Measurements from ENCODE around the gene HTR1E.

HTR1E gene

GRCh38 chr6:87049779-87050178, 112.5 kb downstream of the HTR1E start:
- no peak overlapping the region for H3K27ac ChIP-seq
- TF ChIP-seq CTCF (conservative IDR thresholded peaks at IDR 0.05) (no peak), ZFX (IDR thresholded peaks at IDR 0.05) (no peak)

GRCh38 chr6:87053312-87053711, 116.0 kb downstream of the HTR1E start:
- no peak overlapping the region for H3K27ac ChIP-seq
- no peak for TF ChIP-seq CTCF (conservative IDR thresholded peaks at IDR 0.05)
- no peak for TF ChIP-seq ZFX (IDR thresholded peaks at IDR 0.05)

DNA sequence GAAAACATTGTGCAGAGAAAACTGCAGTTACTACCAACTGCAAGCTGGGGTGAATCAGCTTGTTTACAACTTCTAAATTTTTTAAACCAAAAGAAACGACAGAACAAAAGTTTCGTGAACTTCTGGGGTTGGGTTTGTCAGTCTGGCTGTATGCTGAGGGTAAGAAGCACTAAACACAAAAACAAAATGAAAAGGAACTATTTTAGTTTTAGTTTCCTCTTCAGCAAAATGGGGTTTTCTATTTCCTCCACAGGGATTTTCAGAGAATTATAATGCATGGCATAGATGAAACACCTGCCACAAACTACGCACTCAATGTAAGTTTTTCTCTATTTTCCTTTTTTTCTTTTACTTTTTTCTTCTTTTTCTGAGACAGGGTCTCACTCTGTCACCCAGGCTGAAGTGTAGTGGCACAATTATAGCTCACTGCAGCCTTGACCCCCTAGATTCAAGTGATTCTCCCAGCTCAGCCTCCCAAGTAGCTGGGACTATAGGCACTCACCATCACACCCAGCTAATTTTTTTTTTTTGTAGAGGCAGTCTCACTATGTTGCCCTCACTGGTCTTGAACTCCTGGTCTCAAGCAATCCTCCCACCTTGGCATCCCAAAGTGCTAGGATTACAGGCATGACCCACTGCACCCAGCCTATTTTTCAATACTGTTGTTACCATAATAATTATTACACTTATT, 117.0 kb downstream of the HTR1E start:
- no peak for TF ChIP-seq ZFX (IDR thresholded peaks at IDR 0.05)
- TF ChIP-seq CTCF (conservative IDR thresholded peaks at IDR 0.05), result no peak
- H3K27ac ChIP-seq, result no peak overlapping the region

DNA sequence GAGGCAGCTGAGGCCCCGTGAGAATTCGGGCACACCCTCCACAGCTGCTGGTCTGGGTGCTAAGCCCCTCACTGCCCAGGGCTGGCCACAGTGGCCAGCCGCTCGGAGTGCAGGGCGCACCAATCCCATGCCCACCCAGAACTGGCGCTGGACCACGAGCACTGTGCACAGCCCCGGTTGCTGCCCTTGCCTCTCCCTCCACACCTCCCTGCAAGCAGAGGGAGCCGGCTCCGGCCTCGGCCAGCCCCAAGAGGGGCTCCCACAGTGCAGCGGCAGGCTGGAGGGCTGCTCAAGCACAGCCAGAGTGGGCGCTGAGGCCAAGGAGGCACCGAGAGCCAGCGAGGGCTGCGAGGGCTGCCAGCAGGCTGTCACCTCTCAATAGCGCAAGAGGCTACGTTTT, 122.6 kb downstream of the HTR1E start:
- no peak for TF ChIP-seq ZFX (IDR thresholded peaks at IDR 0.05)
- no peak for TF ChIP-seq CTCF (conservative IDR thresholded peaks at IDR 0.05)
- no peak overlapping the region for H3K27ac ChIP-seq

DNA sequence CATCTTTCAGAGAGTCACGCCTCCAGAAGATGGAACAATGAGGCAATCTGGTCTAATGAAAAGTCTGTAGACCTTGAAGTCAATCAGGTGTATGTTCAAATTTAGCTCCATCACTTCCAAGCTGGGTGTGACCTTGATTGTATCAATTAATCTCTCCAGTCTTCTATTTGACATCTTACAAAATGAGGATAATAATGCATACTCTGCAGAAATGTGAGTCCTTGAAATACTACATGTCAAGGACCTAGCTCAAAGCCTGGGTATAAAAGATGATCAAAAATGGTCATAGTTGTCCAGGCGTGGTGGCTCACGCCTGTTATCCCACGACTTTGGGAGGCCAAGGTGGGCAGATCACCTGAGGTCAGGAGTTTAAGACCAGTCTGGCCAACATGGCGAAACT, 127.8 kb downstream of the HTR1E start:
- TF ChIP-seq CTCF (conservative IDR thresholded peaks at IDR 0.05) (no peak), ZFX (IDR thresholded peaks at IDR 0.05) (no peak)
- H3K27ac ChIP-seq, result no peak overlapping the region
